ENCODE data around the gene COL18A1.

DNA sequence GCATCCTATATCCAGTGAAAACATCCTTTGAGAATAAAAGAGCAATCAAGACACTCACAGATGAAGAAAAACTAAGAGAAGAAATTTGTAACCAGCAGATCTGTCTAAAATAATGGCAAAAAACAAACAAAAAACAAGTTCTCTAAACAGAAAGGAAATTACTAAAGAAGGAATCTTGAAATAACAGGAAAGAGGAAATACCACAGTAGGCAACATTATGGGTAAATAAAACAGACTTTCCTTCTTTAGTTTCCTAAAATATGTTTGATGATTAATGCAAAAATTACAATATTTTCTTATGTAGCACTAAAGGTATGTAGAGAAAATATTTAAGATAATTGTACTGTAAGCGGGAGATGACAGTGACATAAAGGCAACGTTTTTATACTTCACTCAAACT is 113.8 kb downstream of the COL18A1 start:
- TF ChIP-seq, protein P1, sequence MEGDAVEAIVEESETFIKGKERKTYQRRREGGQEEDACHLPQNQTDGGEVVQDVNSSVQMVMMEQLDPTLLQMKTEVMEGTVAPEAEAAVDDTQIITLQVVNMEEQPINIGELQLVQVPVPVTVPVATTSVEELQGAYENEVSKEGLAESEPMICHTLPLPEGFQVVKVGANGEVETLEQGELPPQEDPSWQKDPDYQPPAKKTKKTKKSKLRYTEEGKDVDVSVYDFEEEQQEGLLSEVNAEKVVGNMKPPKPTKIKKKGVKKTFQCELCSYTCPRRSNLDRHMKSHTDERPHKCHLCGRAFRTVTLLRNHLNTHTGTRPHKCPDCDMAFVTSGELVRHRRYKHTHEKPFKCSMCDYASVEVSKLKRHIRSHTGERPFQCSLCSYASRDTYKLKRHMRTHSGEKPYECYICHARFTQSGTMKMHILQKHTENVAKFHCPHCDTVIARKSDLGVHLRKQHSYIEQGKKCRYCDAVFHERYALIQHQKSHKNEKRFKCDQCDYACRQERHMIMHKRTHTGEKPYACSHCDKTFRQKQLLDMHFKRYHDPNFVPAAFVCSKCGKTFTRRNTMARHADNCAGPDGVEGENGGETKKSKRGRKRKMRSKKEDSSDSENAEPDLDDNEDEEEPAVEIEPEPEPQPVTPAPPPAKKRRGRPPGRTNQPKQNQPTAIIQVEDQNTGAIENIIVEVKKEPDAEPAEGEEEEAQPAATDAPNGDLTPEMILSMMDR (IDR thresholded peaks at IDR 0.05; ENCODE audit: borderline replicate concordance, extremely low read depth, low read length, poor library complexity, severe bottlenecking) = no peak
- no peak for TF ChIP-seq EZH2 (IDR thresholded peaks at IDR 0.05; ENCODE audit: borderline replicate concordance, low read depth, low read length, severe bottlenecking)
